Gastroesophageal sphincter (tissue), 3 donors: ENCODE measurements around the gene TTYH1.

Experiments
- CTCF ChIP-seq, 4 experiments: fragments of 200-600 bp in 2 of 4; fragments of 450-650 bp in 2 of 4; sonication (generic) in 1 of 4; IDR thresholded peaks; one replicate each; pipeline ENCODE4 v1.5.1; 2017 to 2019; ENCODE audit warnings: antibody characterized with exemption in 4 of 4, mild to moderate bottlenecking in 2 of 4, moderate library complexity in 2 of 4
- EP300 ChIP-seq: sonication (generic); formaldehyde crosslinking; IDR thresholded peaks from one replicate; pipeline ENCODE4 v1.6.1; 2017; ENCODE audit warnings: antibody characterized with exemption, mild to moderate bottlenecking
- POLR2A ChIP-seq, 2 donors: fragments of 450-650 bp; IDR thresholded peaks; one replicate each; pipeline ENCODE4 v1.6.1; 2017; ENCODE audit warnings: antibody characterized with exemption in 2 of 2, mild to moderate bottlenecking in 2 of 2, moderate library complexity in 1 of 2
- POLR2AphosphoS5 ChIP-seq: sonication (generic); formaldehyde crosslinking; IDR thresholded peaks from one replicate; pipeline ENCODE4 v1.6.1; 2017; ENCODE audit warnings: antibody characterized with exemption

DNA sequence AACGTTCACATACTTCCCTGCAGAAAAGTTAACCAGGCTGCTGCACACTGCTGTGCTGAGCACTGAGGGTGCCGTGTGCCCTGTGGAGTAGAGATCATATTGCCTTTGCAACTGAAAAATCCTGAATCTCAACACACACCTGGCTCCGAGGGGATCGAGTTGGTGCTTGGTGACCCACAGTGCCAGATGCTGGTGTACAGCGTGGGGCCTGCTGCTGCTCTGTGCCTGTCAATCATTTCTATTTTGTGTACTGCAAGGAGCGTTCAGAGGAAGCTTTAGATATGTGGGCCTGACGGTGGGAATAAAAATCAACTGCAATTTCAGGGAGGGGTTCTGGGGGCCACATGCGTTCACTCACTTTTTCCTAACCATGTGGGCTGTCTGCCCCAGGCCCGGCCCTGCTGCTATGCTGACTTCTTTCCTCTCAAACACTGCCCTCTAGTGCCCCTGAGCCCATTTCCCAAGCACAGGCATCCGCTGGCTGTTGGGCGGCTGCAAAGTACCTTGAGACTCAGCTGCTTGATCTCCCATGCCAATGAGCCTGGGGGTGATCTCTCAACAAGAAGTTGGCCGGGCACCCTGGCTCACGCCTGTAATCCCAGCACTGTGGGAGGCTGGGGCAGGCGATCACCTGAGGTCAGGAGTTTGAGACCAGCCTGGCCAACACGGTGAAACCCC lies 24.0 kb downstream of the TTYH1 start:
- TF ChIP-seq CTCF (IDR thresholded peaks at IDR 0.05) (peak in 1 of 4 experiments; percentile 40), POLR2A (IDR thresholded peaks at IDR 0.05) (no peak), EP300 (no peak), POLR2AphosphoS5 (no peak)
